H9 (cell line): Measurements from ENCODE around the gene RB1. TPM values are rescaled to one million over a fixed set of nuclear protein-coding genes. Genes with fewer than 3 reads are reported as not detected.

ENCODE experiments used
- DNase-seq: peaks from one replicate; pipeline ENCODE4 v3.0.0-alpha.2; 2017
- H2AFZ ChIP-seq: one replicate; pipeline ENCODE4 v1.6.1; 2013; ENCODE audit warnings: mild to moderate bottlenecking, low read length, control low read depth, moderate library complexity
- H2AK5ac ChIP-seq: 2 replicates; pipeline ENCODE4 v1.6.1; 2013; ENCODE audit warnings: low read length, control low read depth, mixed read lengths; ENCODE audit not compliant: insufficient read length
- H2BK120ac ChIP-seq: one replicate; pipeline ENCODE4 v1.6.1; 2013; ENCODE audit warnings: low read depth, mild to moderate bottlenecking, low read length, control low read depth, inconsistent platforms; ENCODE audit not compliant: poor library complexity, severe bottlenecking
- H2BK12ac ChIP-seq: 2 replicates; pipeline ENCODE4 v1.6.1; 2013; ENCODE audit warnings: low read length, control low read depth, mixed read lengths, low read depth; ENCODE audit not compliant: insufficient read length
- H2BK15ac ChIP-seq: 2 replicates; pipeline ENCODE4 v1.6.1; 2013; ENCODE audit warnings: low read depth, low read length, control low read depth
- H2BK20ac ChIP-seq: one replicate; pipeline ENCODE4 v1.6.1; 2013; ENCODE audit warnings: low read depth, mild to moderate bottlenecking, low read length, control low read depth, inconsistent platforms; ENCODE audit not compliant: poor library complexity, severe bottlenecking
- H2BK5ac ChIP-seq: 2 replicates; pipeline ENCODE4 v1.6.1; 2013; ENCODE audit warnings: low read length, control low read depth, mixed read lengths; ENCODE audit not compliant: insufficient read length
- H3K14ac ChIP-seq: 2 replicates; pipeline ENCODE4 v1.6.1; 2013; ENCODE audit warnings: low read length, control low read depth; ENCODE audit not compliant: insufficient read depth
- H3K18ac ChIP-seq: 2 replicates; pipeline ENCODE4 v1.6.1; 2013; ENCODE audit warnings: low read depth, mild to moderate bottlenecking, mixed read lengths, low read length, control low read depth; ENCODE audit not compliant: insufficient read length
- H3K23ac ChIP-seq: 2 replicates; pipeline ENCODE4 v1.6.1; 2013; ENCODE audit warnings: low read length, control low read depth, mixed read lengths, low read depth; ENCODE audit not compliant: insufficient read length
- H3K23me2 ChIP-seq: 2 replicates; pipeline ENCODE4 v1.6.1; 2013; ENCODE audit warnings: low read depth, mild to moderate bottlenecking, mixed read lengths, low read length, control low read depth; ENCODE audit not compliant: insufficient read length, poor library complexity, severe bottlenecking
- H3K27ac ChIP-seq: 2 replicates; pipeline ENCODE4 v1.5.1; 2013; ENCODE audit warnings: low read length, control low read depth, mixed read lengths, low read depth; ENCODE audit not compliant: insufficient read length
- H3K27me3 ChIP-seq: 2 replicates; pipeline ENCODE4 v1.6.1; 2013; ENCODE audit warnings: low read length, control low read depth, inconsistent platforms; ENCODE audit not compliant: insufficient read depth
- H3K4ac ChIP-seq: 2 replicates; pipeline ENCODE4 v1.6.1; 2013; ENCODE audit warnings: low read depth, mild to moderate bottlenecking, control low read depth, inconsistent platforms, low read length, moderate library complexity
- H3K4me1 ChIP-seq: 2 replicates; pipeline ENCODE4 v1.6.1; 2013; ENCODE audit warnings: low read length, control low read depth, inconsistent platforms; ENCODE audit not compliant: insufficient read depth
- H3K4me2 ChIP-seq: 2 replicates; pipeline ENCODE4 v1.6.1; 2013; ENCODE audit warnings: low read length, control low read depth, mixed read lengths; ENCODE audit not compliant: insufficient read length, insufficient read depth
- H3K56ac ChIP-seq: 2 replicates; pipeline ENCODE4 v1.6.1; 2013; ENCODE audit warnings: low read depth, mild to moderate bottlenecking, mixed read lengths, low read length, control low read depth; ENCODE audit not compliant: insufficient read length
- H3K79me1 ChIP-seq: 2 replicates; pipeline ENCODE4 v1.6.1; 2013; ENCODE audit warnings: low read depth, mild to moderate bottlenecking, moderate library complexity, low read length, control low read depth, inconsistent platforms; ENCODE audit not compliant: insufficient read depth, poor library complexity, severe bottlenecking
- H3K79me2 ChIP-seq: 2 replicates; pipeline ENCODE4 v1.6.1; 2013; ENCODE audit warnings: low read length, control low read depth, inconsistent platforms; ENCODE audit not compliant: insufficient read depth
- H3K9ac ChIP-seq: 2 replicates; pipeline ENCODE4 v1.6.1; 2013; ENCODE audit warnings: low read length, control low read depth, mixed read lengths; ENCODE audit not compliant: insufficient read length; ENCODE audit errors: extremely low read depth
- H3K9me3 ChIP-seq: one replicate; pipeline ENCODE4 v1.6.1; 2013; ENCODE audit warnings: low read depth, low read length, inconsistent platforms; ENCODE audit not compliant: control insufficient read depth
- H3T11ph ChIP-seq: one replicate; pipeline ENCODE4 v1.6.1; 2013; ENCODE audit warnings: mild to moderate bottlenecking, low read length, control low read depth, inconsistent platforms
- H4K20me1 ChIP-seq: one replicate; pipeline ENCODE4 v1.6.1; 2013; ENCODE audit not compliant: control insufficient read depth, insufficient read length, insufficient read depth
- H4K5ac ChIP-seq: 2 replicates; pipeline ENCODE4 v1.6.1; 2013; ENCODE audit warnings: low read depth, mild to moderate bottlenecking, mixed read lengths, low read length, control low read depth; ENCODE audit not compliant: insufficient read length
- H4K8ac ChIP-seq: replicated peaks from 2 replicates; pipeline ENCODE4 v1.6.1; 2013; ENCODE audit warnings: low read length, control low read depth, mixed read lengths, low read depth; ENCODE audit not compliant: insufficient read length
- H4K91ac ChIP-seq: 2 replicates; pipeline ENCODE4 v1.6.1; 2013; ENCODE audit warnings: low read depth, mild to moderate bottlenecking, moderate library complexity, mixed read lengths, low read length, control low read depth; ENCODE audit not compliant: insufficient read length
- H3K27ac Mint-ChIP-seq, 3 experiments: 2 replicates in 2 of 3; 3 replicates in 1 of 3; pipeline ENCODE4 v1.8.0; 2020 to 2021; ENCODE audit warnings: mixed read lengths in 3 of 3, mild to moderate bottlenecking in 1 of 3, moderate library complexity in 1 of 3
- H3K27me3 Mint-ChIP-seq: 2 replicates; pipeline ENCODE4 v1.8.0; 2021; ENCODE audit warnings: low read depth, mild to moderate bottlenecking, moderate library complexity, mixed read lengths
- H3K36me3 Mint-ChIP-seq, 3 experiments: 2 replicates in 2 of 3; 3 replicates in 1 of 3; pipeline ENCODE4 v1.8.0; 2020 to 2021; ENCODE audit warnings: low read depth in 3 of 3, mixed read lengths in 3 of 3; ENCODE audit not compliant: insufficient read depth in 1 of 3
- H3K4me1 Mint-ChIP-seq, 2 experiments: 2 replicates each; pipeline ENCODE4 v1.8.0; 2020; ENCODE audit warnings: mixed read lengths in 2 of 2
- H3K4me3 Mint-ChIP-seq, 2 experiments: 2 replicates in 1 of 2; 3 replicates in 1 of 2; pipeline ENCODE4 v1.8.0; 2020 to 2021; ENCODE audit warnings: mild to moderate bottlenecking in 2 of 2, mixed read lengths in 2 of 2, moderate library complexity in 1 of 2
- H3K9me3 Mint-ChIP-seq, 2 experiments: 2 replicates in 1 of 2; 3 replicates in 1 of 2; pipeline ENCODE4 v1.8.0; 2020; ENCODE audit warnings: mild to moderate bottlenecking in 2 of 2, mixed read lengths in 2 of 2, moderate library complexity in 1 of 2
- WGBS: extraction: QIAGEN DNeasy Blood & Tissue Kit; methylation state at CpG from one replicate; pipeline ENCODE4 v1.1.7; 2013; ENCODE audit warnings: missing lambda C conversion rate, low lambda C conversion rate, mixed read lengths; ENCODE audit not compliant: insufficient read length; ENCODE audit errors: extremely low coverage; 5-methylcytosine and 5-hydroxymethylcytosine counted together
- total RNA-seq: library from RNA; stranded (reverse); gene quantifications from 2 replicates; pipeline ENCODE4 v1.2.1, GENCODE V29; 2021
- TF ChIP-seq, protein P1 (sequence below): fragments of 200-600 bp; sonication (generic); conservative IDR thresholded peaks from 3 replicates; pipeline ENCODE4 v1.8.0; 2021; ENCODE audit warnings: antibody characterized with exemption, mild to moderate bottlenecking

The RB1 gene
- total RNA-seq, 1 experiment from 2014 or later: 20.5 TPM

DNA sequence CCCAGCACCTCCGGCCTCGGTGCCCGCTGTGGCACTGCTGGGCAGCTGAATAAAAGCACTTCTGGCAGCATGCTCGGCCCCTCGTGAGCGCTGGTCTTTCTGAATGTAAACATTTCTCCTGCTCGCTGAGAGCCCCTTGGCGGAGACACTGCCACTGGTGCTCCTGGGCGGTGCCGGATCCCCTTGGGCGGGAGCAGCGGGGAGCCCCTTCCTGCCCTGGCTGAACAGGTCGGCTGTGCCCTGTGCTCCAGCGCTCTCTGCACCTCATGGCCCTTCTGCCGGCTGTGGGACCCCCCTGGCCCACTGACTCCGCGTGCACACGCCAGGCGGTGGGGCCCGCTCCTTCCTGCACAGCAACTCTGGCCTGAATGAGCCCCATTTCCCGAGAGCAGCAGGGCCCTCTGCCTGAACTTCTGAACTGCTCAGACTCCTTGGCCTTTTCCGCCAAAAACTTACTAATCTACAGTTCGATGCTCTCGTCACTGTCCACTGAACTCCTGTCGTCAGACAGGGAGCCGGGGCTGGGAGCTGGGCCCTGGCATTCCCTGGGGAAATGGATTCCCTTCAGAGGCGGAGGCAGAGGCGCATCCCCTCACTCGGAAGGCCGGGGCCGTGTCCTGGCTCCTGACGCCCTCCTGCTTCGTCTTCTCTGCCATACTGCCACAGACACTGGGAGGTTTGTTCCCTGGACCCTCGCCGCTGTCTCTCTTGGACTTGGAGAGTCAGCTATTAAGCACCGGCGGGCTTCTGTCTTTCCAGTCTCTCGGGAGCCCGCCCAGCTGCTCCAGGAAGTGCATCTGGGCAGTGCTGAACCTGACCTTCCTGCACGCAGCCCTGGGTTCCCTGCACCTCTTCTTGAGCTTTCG is 14.2 kb downstream of the RB1 start:
- no peak overlapping the region for H3K23ac ChIP-seq
- H2BK5ac ChIP-seq: no peak overlapping the region
- H2AFZ ChIP-seq: no peak overlapping the region
- TF ChIP-seq, protein P1, sequence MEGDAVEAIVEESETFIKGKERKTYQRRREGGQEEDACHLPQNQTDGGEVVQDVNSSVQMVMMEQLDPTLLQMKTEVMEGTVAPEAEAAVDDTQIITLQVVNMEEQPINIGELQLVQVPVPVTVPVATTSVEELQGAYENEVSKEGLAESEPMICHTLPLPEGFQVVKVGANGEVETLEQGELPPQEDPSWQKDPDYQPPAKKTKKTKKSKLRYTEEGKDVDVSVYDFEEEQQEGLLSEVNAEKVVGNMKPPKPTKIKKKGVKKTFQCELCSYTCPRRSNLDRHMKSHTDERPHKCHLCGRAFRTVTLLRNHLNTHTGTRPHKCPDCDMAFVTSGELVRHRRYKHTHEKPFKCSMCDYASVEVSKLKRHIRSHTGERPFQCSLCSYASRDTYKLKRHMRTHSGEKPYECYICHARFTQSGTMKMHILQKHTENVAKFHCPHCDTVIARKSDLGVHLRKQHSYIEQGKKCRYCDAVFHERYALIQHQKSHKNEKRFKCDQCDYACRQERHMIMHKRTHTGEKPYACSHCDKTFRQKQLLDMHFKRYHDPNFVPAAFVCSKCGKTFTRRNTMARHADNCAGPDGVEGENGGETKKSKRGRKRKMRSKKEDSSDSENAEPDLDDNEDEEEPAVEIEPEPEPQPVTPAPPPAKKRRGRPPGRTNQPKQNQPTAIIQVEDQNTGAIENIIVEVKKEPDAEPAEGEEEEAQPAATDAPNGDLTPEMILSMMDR: no peak
- peaks cover 15 to 42% (median 30%) of the 10 kb centered on the region in 3 experiments for H3K36me3 Mint-ChIP-seq
- no peak overlapping the region for H3K18ac ChIP-seq
- H2AK5ac ChIP-seq: no peak overlapping the region
- H2BK20ac ChIP-seq: no peak overlapping the region
- H3K4me2 ChIP-seq: no peak overlapping the region
- H4K8ac ChIP-seq: no peak overlapping the region
- no peaks in the 10 kb centered on the region for H3K79me1 ChIP-seq
- H3K9ac ChIP-seq: no peak overlapping the region
- no peak overlapping the region for H3T11ph ChIP-seq
- no peak overlapping the region for H3K56ac ChIP-seq
- no peaks in the 10 kb centered on the region for H3K79me2 ChIP-seq
- H3K9me3 Mint-ChIP-seq: peaks cover 21 to 22% of the 10 kb centered on the region in 2 experiments
- H3K4me1 Mint-ChIP-seq: peaks cover 0 to 4% of the 10 kb centered on the region in 2 experiments; a peak in 1 of 4 replicates
- H3K9me3 ChIP-seq: no peaks in the 10 kb centered on the region
- H3K4ac ChIP-seq: no peak overlapping the region
- no peaks in the 10 kb centered on the region for H4K20me1 ChIP-seq
- H3K14ac ChIP-seq: no peak overlapping the region
- no peak overlapping the region for H4K5ac ChIP-seq
- no peaks in the 10 kb centered on the region for H3K4me1 ChIP-seq
- H2BK15ac ChIP-seq: no peak overlapping the region
- H3K27ac Mint-ChIP-seq: peak overlapping the region; percentile 49 to 67 (median 58); a peak in 4 of 7 replicates
- no peak overlapping the region for H4K91ac ChIP-seq
- no peak overlapping the region for H3K27ac ChIP-seq
- no peak for DNase-seq
- no peaks in the 10 kb centered on the region for H3K27me3 ChIP-seq
- WGBS: no CpG with 5 or more reads among the region's 41 CpGs
- H2BK120ac ChIP-seq: no peak overlapping the region
- no peak overlapping the region for H2BK12ac ChIP-seq
- no peaks in the 10 kb centered on the region; the same call in 1 of the 2 replicates for H3K27me3 Mint-ChIP-seq
- H3K4me3 Mint-ChIP-seq: no peak overlapping the region
- H3K23me2 ChIP-seq: no peaks in the 10 kb centered on the region
